PC-9 (cell line): ENCODE data around the gene TNFSF13B. TPM values are rescaled to one million over a fixed set of nuclear protein-coding genes. Genes with fewer than 3 reads are reported as not detected.

ENCODE experiments used
- BruUV-seq: library from RNA; stranded (reverse); fragments of 400-500 nt; replicated peaks from 2 replicates; lab custom pipeline; 2021; lab: Mats Ljungman, UMichigan
- CTCF ChIA-PET: fragments of 300-600 bp; sonication (Branson Sonifier 250); formaldehyde crosslinking; loops from one replicate; lab custom pipeline; 2022; ENCODE audit warnings: antibody characterized with exemption; lab: Charles Lee
- POLR2A ChIA-PET: fragments of 300-600 bp; sonication (Branson Sonifier 250); formaldehyde crosslinking; loops from one replicate; lab custom pipeline; 2022; ENCODE audit warnings: antibody characterized with exemption; ENCODE audit not compliant: unreplicated experiment; lab: Charles Lee
- DNase-seq, 2 experiments: peaks; one replicate each; pipeline versions ENCODE4 v3.0.0 to v3.0.0-alpha.2; 2015 to 2022; ENCODE audit warnings: mixed read lengths in 1 of 2
- H2AFZ ChIP-seq: fragments of 200-600 bp; sonication (generic); 2 replicates; pipeline ENCODE4 v1.8.1; 2017; ENCODE audit warnings: antibody characterized with exemption
- H3F3A ChIP-seq: fragments of 200-600 bp; sonication (generic); 2 replicates; pipeline ENCODE4 v1.8.1; 2017; ENCODE audit warnings: antibody characterized with exemption, mild to moderate bottlenecking, low read depth; ENCODE audit not compliant: insufficient read depth
- H3K27ac ChIP-seq: fragments of 200-600 bp; sonication (generic); 2 replicates; pipeline ENCODE4 v1.6.1; 2016; ENCODE audit warnings: mixed run types
- H3K27me3 ChIP-seq: fragments of 200-600 bp; sonication (generic); 2 replicates; pipeline ENCODE4 v1.6.1; 2016; ENCODE audit warnings: low read depth, mixed run types; ENCODE audit not compliant: insufficient read depth
- H3K36me3 ChIP-seq: fragments of 200-600 bp; sonication (generic); 2 replicates; pipeline ENCODE4 v1.6.1; 2016; ENCODE audit warnings: low read depth, mixed run types
- H3K4me1 ChIP-seq: fragments of 200-600 bp; sonication (generic); replicated peaks from 2 replicates; pipeline ENCODE4 v1.6.1; 2016; ENCODE audit warnings: mixed run types; ENCODE audit not compliant: insufficient read depth
- H3K4me2 ChIP-seq: fragments of 200-600 bp; sonication (generic); 2 replicates; pipeline ENCODE4 v1.6.1; 2017; ENCODE audit warnings: mixed run types
- H3K4me3 ChIP-seq: fragments of 200-600 bp; sonication (generic); 2 replicates; pipeline ENCODE4 v1.6.1; 2016; ENCODE audit warnings: mixed run types
- H3K79me2 ChIP-seq: fragments of 200-600 bp; sonication (generic); 2 replicates; pipeline ENCODE4 v1.6.1; 2017; ENCODE audit warnings: low read depth, mixed run types
- H3K9me2 ChIP-seq: fragments of 200-600 bp; sonication (generic); 2 replicates; pipeline ENCODE4 v1.8.1; 2017; ENCODE audit warnings: mild to moderate bottlenecking; ENCODE audit not compliant: insufficient read depth
- H3K9me3 ChIP-seq: fragments of 200-600 bp; sonication (generic); 2 replicates; pipeline ENCODE4 v1.8.1; 2016; ENCODE audit warnings: low read depth; ENCODE audit not compliant: insufficient read depth
- H4K20me1 ChIP-seq: fragments of 200-600 bp; sonication (generic); 2 replicates; pipeline ENCODE4 v1.8.1; 2017; ENCODE audit not compliant: insufficient read depth
- CTCF ChIP-seq: fragments of 200-600 bp; sonication (generic); conservative IDR thresholded peaks from 2 replicates; pipeline ENCODE4 v1.6.1; 2017; ENCODE audit warnings: mixed run types, antibody characterized with exemption, mild to moderate bottlenecking, moderate library complexity
- EZH2 ChIP-seq: fragments of 200-600 bp; sonication (generic); IDR thresholded peaks from 2 replicates; pipeline ENCODE4 v1.8.0; 2017; ENCODE audit warnings: antibody characterized with exemption, low read depth
- intact Hi-C: fragments of 100-400 bp; cut with micrococcal nuclease; formaldehyde crosslinking; loops from one replicate; pipeline ENCODE4 v1.10.0; 2022; ENCODE audit not compliant: unreplicated experiment
- total RNA-seq: library from RNA; stranded (reverse); gene quantifications from 2 replicates; pipeline ENCODE4 v1.2.3, GENCODE V29; 2021

The TNFSF13B gene
- total RNA-seq, 1 experiment from 2014 or later = 2.0 TPM

- BruUV-seq = no TSS peak
- no peaks in the 10 kb centered on the region for H3K36me3 ChIP-seq
- H3K9me3 ChIP-seq = no peaks in the 10 kb centered on the region
- TF ChIP-seq CTCF = no peak
- no peak for TF ChIP-seq EZH2
- no peak for DNase-seq
- no peaks in the 10 kb centered on the region for H3K27me3 ChIP-seq
- no peak overlapping the region for H2AFZ ChIP-seq
- ChIA-PET CTCF (no interaction called here), POLR2A (no interaction called here)
- no peaks in the 10 kb centered on the region for H3K4me1 ChIP-seq
- H3F3A ChIP-seq = no peaks in the 10 kb centered on the region
- intact Hi-C loops = no loop called here
- H4K20me1 ChIP-seq = no peaks in the 10 kb centered on the region
- H3K4me2 ChIP-seq = no peak overlapping the region
- H3K79me2 ChIP-seq = no peaks in the 10 kb centered on the region
- no peaks in the 10 kb centered on the region for H3K9me2 ChIP-seq
- no peak overlapping the region for H3K4me3 ChIP-seq
- H3K27ac ChIP-seq = no peak overlapping the region
Measured at GRCh38 chr13:108297114-108297513, 27.6 kb downstream of the TNFSF13B start.

- Histone ChIP-seq H3K4me2 (no peak overlapping the region), H3F3A (no peaks in the 10 kb centered on the region), H4K20me1 (no peaks in the 10 kb centered on the region), H3K9me2 (no peaks in the 10 kb centered on the region), H3K27me3 (no peaks in the 10 kb centered on the region), H3K4me1 (no peaks in the 10 kb centered on the region), H3K4me3 (no peak overlapping the region), H3K36me3 (no peaks in the 10 kb centered on the region), H2AFZ (no peak overlapping the region), H3K9me3 (no peaks in the 10 kb centered on the region), H3K27ac (no peak overlapping the region), H3K79me2 (no peaks in the 10 kb centered on the region)
- no peak for TF ChIP-seq EZH2
- no peak for TF ChIP-seq CTCF
- no TSS peak for BruUV-seq
- no peak for DNase-seq
- CTCF ChIA-PET = no interaction called here
- POLR2A ChIA-PET = no interaction called here
- intact Hi-C loops = no loop called here
Measured at GRCh38 chr13:108302279-108302678, 32.8 kb downstream of the TNFSF13B start.

- Histone ChIP-seq H3K4me1 (no peaks in the 10 kb centered on the region), H3K27me3 (no peaks in the 10 kb centered on the region), H3K36me3 (no peaks in the 10 kb centered on the region), H3K4me2 (no peak overlapping the region), H3K4me3 (no peak overlapping the region), H3K79me2 (no peaks in the 10 kb centered on the region), H3K9me2 (no peaks in the 10 kb centered on the region), H3K9me3 (no peaks in the 10 kb centered on the region), H3K27ac (no peak overlapping the region), H2AFZ (no peak overlapping the region), H4K20me1 (no peaks in the 10 kb centered on the region), H3F3A (no peaks in the 10 kb centered on the region)
- BruUV-seq = no TSS peak
- POLR2A ChIA-PET = no interaction called here
- no peak for TF ChIP-seq EZH2
- TF ChIP-seq CTCF = no peak
- CTCF ChIA-PET = no interaction called here
- no peak for DNase-seq
- intact Hi-C loops = no loop called here
Measured at GRCh38 chr13:108304170-108305016, 34.9 kb downstream of the TNFSF13B start.
